HG02623 (cell line): ENCODE measurements around the gene FAM187B.
"Not testable (repeated sequence)": the region's sequence is repeated elsewhere in the genome, so short reads cannot be mapped to it uniquely, and the experiment has no call there.

Source experiments
- ATAC-seq: cut with Tn5 transposase; IDR thresholded peaks from one replicate; pipeline ENCODE4 v1.9.1; 2021; ENCODE audit warnings: moderate library complexity; ENCODE audit not compliant: unreplicated experiment

FAM187B gene

DNA sequence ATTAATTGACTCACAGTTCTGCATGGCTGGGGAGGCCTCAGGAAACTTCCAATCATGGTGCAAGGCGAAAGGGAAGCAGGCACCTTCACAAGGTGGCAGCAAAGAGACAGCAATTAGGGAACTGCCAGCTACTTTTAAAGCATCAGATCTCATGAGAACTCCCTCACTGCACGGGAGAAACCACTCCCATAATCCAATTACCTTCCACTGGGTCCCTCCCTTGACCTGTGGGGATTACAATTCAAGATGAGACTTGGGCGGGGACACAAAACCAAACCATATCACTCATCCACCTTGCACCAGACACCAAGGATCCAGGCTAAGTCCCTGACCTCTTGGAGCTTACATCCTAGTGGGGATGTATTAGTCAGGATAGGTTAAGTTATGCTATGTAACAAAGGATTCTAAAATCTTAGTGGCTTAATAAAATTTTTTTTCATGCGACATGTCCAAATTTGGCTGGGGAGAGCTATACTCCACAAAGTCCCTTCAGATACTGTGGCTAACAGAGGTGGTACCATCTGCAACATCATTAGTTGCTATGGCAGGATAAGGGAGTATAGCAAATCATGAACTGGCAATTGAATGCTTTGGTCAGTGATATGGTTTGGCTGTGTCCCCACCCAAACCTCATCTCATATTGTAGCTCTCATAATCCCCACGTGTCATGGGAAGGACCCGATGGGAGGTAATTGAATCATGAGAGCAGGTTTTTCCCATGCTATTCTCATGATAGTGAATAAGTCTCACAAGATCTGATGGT is 8.3 kb upstream of the FAM187B start:
- ATAC-seq = no peak

DNA sequence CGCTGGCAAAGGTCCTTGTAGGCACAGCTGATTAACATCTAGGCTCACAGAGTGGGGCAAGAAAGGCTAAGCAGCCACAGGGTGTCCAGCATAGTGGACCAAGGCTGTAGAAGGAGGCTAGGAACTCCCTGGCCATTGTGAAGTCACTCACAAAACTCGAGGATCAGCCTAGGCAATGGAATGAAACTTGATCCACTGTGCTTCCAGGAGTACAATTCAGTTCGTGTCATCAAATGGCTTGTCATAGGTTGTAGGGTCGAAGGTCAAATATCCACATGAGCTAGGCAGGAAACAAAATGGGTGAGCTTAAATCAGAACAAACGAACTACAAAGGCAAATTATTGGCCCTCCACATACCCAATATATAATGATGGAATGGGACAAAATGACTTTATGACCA is 4.4 kb upstream of the FAM187B start:
- no peak for ATAC-seq

DNA sequence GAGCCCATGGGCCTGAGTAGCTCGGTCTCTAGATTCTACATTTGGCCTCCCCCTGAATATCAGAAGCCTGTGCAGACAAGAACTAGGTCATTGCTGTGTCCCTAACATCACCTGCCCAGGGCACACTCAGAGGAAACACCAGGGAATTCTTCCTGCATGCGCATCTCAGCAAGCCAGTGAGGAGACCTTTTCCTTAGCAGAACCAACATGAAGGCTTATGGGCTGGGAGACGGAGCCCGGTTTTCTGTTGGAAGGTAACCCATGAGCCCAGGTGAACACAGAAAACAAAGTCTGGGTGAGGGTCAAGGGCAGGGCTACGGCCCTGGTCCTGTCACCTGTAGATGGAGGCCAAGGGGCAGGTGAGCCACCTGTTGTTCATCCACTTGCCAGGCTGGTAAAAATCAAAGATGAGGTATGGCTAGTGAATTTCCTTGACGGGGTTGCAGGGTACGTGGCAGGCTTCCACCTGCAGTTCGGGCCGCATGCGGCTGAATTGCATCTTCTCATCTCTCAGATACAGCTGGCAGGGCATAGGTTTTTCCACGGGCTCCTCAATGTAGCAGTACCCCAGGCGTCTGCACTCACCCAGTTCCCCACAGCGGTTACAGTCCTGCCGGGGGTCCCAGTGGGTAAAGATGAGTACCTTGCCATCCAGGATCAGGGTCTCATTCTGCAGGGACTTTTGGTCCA is 3.6 kb upstream of the FAM187B start:
- ATAC-seq = no peak

DNA sequence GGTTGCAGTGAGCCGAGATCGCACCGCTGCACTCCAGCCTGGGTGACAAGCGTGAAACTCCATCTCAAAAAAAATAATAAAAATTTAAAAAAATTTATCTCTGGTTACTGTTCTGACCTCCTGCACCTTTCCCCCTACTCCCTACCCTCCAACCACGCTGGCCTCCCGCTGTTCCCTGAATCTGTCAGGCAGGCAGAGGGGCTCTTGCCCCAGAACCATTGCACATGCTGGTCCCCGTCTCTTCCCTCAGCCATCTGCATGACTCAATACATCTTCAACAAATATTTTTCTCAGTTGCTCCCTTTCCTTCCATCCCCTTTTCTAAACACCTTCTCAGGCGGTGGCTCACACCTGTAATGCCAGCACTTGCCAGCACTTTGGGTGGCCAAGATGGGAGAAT is 1.1 kb upstream of the FAM187B start:
- no peak for ATAC-seq

DNA sequence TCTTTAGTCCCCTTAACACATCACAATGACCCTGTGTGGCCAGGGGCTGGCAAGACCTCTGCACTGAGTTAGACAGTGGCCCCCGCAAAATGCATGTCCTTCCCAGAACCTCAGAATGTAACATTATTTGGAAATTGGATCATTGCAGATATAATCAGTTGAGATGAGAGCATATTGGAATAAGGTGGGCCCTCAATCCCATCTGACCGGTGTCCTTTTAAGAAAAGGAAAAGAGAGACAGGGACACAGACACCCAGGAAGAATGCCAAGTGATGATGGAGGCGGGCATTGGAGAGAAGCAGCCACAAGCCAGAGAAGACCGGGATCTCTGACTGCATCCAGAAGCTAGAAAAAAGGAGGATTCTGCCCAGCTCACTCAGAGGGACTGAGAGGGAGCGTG is 1.8 kb downstream of the FAM187B start:
- ATAC-seq = no peak

DNA sequence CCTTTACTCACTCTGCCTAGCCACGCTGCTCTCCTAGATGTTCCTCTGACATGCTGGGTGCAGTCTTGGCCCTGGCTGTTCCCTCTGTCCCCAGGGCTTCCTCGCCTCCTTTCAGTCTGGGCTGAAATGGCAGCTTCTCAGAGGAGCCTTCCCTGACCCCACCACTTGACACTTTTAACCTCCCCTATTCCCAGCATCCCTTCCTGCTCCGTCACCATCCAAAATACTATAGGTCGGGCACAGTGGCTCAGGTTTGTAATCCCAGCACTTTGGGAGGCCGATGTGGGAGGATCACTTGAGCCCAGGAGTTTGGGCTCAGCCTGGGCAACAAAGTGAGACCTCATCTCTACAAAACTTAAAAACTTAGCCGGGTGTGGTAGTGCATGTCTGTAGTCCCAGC is 2.6 kb downstream of the FAM187B start:
- ATAC-seq = no peak

DNA sequence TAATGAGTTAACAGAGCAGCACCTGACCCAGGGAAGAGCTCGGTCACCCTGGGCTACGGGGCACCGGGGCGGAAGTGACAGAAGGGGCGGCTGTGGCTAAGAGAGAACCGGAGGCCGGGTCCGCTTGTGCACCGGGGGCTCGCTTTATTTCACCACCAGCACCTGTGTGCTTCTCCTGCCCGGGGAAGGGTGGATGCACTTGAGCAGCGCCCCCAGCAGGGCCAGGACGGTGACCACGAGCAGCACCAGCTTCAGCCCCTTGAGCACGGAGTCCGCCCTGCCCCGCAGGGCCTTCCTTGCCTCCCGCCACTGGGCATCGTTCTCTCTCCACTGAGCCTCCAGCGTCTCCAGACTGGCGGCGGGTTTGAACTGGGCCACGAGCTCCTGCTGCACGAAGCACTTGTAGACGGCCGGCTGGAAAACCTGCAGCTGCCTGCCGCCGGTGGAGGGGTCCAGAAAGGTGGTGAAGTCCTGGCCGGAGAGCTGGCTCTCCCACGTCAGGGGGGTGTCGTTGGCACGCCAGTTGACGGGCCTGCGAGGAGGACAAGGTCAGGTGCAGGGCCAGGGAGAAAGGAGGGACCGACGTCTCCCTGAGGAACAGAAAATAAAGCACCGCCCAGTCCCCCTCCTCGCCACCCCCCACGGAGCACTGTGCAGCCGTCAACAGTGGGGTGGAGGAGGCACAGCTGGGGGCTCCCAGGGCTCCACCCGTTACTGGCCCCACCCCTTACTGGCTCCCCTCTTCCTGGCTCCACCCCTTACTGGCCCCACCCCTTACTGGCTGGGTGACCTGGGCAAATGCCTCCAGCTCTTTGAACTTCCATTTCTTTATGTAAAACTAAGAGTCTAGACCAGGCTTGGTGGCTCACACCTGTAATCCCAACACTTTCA is 3.6 kb downstream of the FAM187B start:
- no peak for ATAC-seq

DNA sequence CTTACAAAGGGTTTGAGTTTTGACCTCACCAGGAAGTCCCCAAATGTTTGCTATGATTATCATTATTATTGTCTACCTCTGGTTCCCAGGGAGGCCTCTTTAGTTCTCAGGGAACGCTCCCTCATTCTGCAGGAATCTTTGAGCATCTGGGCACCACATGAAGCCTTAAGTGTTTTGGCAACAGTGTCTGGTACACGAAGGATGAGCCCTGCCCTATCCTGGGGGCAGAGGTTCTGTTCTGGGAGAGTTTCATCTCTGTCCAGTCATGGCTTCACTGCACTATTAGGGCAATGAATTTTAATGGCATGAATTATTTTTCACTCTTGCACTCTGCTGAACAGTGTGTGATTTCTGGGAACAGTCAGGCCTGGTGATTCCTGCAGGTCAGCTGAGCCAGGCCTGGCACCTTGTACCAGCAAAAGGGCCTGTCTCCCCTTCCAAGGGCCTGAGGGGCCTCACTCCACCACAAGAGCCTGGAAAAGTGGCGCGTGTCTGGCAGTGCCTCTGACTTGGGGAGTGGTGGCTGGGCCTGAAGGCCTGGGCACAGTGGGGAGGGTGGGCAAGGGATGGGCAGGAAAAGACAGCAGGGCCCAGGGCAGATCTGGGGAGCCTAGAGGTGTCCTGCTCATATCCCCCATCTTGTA is 4.6 kb downstream of the FAM187B start:
- no peak for ATAC-seq

DNA sequence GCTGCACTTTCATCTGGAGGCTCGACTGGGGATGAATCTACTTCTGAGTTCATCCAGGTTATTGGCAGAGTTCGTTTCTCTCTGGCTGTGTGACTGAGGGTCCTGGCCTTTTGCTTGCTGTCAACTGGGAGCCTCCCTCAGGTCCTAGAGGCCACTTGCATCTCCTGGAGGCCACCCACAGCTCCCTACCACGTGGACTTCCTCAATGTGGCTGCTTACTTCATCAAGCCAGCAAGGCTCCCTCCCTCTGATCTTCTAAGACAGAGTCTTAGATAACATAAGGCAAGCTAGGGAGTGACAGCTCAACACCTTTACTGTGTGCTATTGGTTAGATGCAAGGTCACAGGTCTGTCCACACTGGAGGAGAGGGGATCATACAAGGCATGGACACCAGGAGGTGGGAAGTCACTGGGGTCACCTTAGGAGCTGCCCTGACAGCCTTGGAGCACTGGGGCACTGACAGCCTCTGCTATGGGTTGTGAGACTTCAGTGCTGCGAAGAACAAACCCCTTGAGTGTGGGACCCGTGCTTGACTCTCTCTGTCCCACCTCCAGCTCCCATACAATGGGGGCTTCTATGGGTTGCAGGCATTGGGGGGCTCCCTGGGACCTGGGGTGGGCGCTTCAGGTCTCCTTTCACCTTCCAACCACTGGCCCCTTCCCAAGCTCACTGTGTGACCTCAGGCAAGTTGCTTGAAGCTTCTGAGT is 5.3 kb downstream of the FAM187B start:
- ATAC-seq = no peak

DNA sequence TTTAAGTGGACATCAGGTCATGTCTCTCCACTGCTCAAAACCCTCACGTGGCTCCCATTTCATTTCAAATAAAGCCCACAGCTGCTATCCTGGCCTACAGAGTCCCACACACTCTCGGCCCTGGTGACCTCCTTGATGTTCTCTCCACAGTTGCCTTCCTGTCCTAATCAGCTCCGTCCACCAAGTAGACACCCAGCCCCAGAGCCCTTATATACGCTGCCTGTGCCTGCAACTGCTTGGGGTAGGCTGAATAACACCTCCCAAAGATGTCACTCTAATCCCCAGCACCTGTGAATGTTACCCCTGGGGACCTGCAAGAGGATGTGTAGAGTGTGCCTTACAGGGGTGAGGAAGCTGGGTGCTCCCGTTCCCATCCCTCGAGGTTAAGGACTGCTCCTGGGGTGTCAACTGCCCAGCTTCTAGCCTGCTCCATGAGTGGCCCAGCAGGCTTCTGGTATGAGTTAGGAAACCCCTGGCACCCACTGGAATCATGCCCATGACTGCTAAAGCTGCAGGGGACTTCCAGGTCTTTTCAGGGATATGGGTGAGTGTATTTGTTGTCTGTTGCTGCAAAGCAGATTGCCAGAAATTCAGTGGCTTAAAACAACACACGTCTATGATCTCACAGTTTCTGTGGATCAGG is 6.0 kb downstream of the FAM187B start:
- no peak for ATAC-seq

DNA sequence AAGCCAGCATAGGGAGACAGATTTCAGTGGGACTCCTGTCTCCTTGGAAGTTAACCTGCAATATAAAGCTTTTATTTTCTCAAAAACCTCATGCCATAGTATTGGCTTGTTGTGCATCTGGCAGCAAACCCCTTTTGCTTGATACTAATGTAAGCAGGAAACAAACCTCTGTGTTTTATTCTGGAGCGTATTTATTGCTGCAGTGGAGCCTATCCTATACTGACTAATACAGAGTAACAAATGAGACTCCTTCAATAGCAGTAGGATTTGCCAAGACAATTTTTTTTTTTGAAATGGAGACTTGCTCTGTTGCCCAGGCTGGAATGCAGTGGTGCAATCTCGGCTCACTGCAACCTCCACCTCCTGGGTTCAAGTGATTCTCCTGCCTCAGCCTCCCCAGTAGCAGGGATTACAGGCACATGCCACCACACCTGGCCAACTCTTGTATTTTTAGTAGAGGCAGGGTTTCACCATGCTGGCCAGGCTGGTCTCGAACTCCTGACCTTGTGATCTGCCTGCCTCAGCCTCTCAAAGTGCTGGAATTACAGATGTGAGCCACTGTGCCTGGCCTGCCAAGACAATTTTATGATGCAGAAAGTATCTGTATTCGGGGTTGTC is 7.5 kb downstream of the FAM187B start:
- not testable (repeated sequence) for ATAC-seq

DNA sequence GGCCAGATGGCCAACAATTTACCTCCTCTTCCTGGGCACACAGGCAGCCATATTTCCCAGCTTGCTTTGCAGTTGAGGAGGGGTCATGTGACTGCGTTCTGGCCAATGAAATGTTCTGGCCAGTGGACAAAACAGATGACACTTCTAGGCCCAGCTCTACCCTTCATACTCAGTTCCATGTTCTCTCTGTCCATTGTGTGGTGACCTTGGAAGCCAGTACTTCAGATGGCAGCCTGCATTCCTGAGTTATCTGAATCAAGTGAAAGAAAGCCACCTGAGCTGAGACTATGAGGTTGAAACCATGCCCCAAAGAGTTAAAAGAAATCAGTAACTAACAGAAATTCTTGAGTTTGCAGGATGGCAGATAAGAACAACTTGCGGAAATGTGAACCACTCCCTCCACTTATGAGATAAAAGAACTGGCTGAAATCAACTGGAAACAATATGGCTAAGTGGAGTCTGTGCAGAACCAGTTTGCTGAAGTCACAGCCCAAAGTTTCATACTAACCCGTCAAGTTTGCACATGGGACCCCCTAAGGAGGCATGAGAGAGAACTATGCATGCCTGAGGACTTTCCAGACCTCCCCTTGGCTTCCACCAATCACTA is 8.1 kb downstream of the FAM187B start:
- ATAC-seq = no peak

DNA sequence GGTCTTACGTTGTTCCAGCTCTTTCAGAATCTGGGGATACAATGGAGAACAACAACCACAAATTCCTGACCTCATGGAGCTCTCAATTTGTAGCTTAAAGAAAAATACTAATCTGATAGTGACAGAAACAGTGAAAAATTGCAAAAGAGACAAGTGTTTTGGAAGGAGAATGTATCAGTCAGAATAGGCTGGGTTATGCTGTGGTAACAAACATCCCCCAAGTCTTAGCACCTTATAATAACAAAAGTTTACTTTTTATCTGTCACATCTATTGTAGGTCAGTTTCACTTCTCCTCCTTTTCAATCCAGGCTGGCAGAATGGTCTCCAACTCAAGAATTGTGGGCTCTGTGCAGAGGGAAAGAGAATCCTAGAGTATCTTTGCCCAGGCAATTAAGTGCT is 9.5 kb downstream of the FAM187B start:
- ATAC-seq = no peak

DNA sequence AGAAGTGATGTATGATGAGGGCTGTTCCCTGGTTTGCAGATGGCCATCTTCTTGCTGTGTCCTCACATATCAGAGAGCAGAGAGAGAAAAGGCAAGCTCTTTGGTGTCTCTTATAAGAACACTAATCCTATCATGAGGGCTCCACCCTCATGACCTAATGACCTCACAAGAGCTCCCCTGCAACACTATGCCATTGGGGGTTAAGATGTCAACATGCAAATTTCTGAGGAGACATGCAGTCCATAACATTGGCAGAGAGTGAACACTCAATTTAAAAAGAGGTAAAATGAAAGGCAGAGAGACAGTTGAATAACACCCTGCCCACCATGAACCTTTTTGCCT is 10.9 kb downstream of the FAM187B start:
- no peak for ATAC-seq

DNA sequence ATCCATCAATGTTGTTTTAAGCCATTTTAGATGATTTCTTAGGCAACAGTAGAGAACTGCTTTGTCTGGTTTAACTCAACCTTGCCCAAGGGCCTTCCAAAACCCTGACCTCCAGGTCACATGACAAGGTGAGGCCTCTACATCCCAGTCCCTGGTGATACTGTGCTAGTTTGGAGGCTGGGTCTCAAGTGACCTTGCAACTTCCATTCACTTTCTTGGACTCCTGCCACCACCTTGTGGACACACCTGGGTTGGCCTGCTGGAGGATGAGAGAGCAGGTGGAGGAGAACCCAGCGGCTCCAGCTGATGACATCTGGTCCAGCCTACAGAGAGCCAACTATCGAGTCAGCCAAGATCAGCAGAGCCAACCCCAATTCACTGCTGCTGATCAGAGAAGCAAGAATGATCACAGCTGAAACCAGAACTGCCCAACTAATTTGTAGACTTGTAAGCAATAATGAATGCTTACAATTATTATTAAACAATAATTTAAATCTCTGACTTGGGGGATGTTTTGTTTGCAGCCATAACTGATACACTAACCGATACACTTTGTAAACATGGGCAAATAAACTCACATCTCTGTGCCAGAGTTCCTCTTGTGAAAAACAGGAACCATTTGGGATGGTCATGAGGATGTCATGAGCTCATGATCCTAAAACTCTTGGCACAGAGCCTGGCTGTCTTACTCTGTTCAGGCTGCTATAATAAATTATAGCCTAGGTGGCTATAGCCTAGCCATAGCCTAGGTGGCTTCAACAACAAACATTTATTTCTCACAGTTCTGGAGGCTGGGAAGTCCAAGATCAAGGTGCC is 11.5 kb downstream of the FAM187B start:
- no peak for ATAC-seq

DNA sequence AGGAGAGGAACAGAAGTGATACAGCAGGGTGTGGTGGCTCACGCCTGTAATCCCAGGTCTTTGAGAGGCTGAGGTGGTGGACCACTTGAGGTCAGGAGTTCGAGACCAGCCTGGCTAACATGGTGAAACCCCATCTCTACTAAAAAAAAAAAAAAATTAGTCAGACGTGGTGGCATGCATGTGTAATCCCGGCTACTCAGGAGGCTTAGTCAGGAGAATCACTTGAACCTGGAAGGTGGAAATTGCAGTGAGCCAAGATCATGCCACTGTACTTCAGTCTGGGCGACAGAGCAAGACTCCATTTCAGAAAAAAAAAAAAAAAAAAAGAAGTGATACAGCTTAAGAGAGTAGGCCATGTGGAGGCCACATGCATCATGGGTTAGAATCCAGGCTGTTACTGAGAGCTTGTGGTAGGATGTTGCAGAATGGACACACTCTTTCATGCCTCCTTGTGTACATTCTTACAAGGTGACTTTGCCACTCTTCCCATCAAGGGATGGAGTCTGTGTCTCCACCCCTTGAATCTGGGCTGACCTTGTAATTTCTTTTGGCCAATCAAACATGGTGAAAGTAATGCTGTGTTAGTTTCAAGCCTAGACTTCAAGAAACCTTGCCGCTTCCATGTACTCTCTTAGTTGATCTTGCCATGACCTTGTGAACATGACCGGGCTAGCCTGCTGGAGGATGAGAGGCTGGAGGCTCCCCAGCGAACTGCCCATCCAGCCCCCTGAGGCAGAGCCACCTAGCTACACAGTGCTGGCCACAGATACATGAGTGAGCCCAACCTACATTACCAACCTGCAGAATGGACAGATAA is 12.3 kb downstream of the FAM187B start:
- ATAC-seq = no peak

DNA sequence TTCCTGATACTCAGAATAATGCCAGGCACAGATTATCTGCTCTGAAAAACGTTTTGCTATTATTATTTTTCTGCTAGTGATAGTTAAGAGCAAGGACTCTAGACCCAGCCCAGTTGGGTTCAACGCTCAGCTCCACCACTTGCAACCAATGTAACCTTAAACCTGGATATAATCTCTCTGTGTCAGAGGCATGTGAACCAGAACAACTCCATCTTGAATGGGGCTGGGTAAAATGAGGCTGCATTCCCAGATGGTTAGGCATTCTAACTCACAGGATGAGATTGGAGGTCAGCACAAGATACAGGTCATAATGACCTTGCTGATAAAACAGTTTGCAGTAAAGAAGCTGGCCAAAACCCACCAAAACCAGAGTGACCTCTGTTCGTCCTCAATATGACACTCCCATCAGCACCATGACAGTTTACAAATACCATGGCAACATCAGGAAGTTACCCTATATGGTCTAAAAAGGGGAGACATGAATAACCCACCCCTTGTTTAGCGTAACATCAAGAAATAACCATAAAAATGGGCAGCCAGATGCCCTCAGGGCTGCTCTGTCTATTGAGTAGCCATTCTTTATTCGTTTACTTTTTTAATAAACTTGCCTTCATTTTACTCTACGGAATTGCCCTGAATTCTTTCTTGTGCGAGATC is 13.6 kb downstream of the FAM187B start:
- ATAC-seq = no peak
